Vagina (tissue), 2 donors: Measurements from ENCODE around the gene USP32. TPM values are rescaled to one million over a fixed set of nuclear protein-coding genes. Genes with fewer than 3 reads are reported as not detected.
"Not testable (repeated sequence)": the region's sequence is repeated elsewhere in the genome, so short reads cannot be mapped to it uniquely, and the experiment has no call there.

ENCODE experiments used
- DNase-seq, 2 donors: peaks; one replicate each; pipeline ENCODE4 v3.0.0-alpha.2; 2017; ENCODE audit errors: extremely low spot score in 2 of 2
- H3K27ac ChIP-seq: fragments of 200-600 bp; sonication (generic); one replicate; pipeline ENCODE4 v1.5.1; 2019
- H3K27me3 ChIP-seq: fragments of 200-600 bp; sonication (generic); one replicate; pipeline ENCODE4 v1.5.1; 2019
- H3K36me3 ChIP-seq, 2 donors: fragments of 200-600 bp; sonication (generic); one replicate each; pipeline ENCODE4 v1.5.1; 2017 to 2019
- H3K4me1 ChIP-seq: fragments of 200-600 bp; sonication (generic); one replicate; pipeline ENCODE4 v1.5.1; 2019
- H3K4me3 ChIP-seq, 2 donors: fragments of 200-600 bp; sonication (generic); 1 replicate in 1 of 2; 2 replicates in 1 of 2; pipeline ENCODE4 v1.5.1; 2016 to 2019
- H3K9me3 ChIP-seq: fragments of 200-600 bp; sonication (generic); one replicate; pipeline ENCODE4 v1.5.1; 2019
- CTCF ChIP-seq, 3 experiments: fragments of 450-650 bp in 2 of 3; fragments of 200-600 bp in 1 of 3; sonication (generic) in 1 of 3; IDR thresholded peaks; one replicate each; pipeline ENCODE4 v1.5.1; 2017 to 2019; ENCODE audit warnings: antibody characterized with exemption in 3 of 3, mild to moderate bottlenecking in 2 of 3, moderate library complexity in 2 of 3
- POLR2A ChIP-seq, 2 donors: fragments of 450-650 bp; IDR thresholded peaks; one replicate each; pipeline ENCODE4 v1.6.1; 2017; ENCODE audit warnings: antibody characterized with exemption in 2 of 2, mild to moderate bottlenecking in 2 of 2, moderate library complexity in 2 of 2
- POLR2AphosphoS5 ChIP-seq, 2 donors: sonication (generic); formaldehyde crosslinking; IDR thresholded peaks; one replicate each; pipeline ENCODE4 v1.9.0; 2017; ENCODE audit warnings: antibody characterized with exemption in 2 of 2, mild to moderate bottlenecking in 2 of 2, low read depth in 1 of 2; ENCODE audit not compliant: insufficient read depth in 1 of 2
- intact Hi-C: fragments of 100-400 bp; cut with DNase I; formaldehyde crosslinking; loops from one replicate; pipeline ENCODE4 v1.15.1; 2023
- total RNA-seq: library from RNA; depleted of rRNA; stranded (reverse); fragments of >200 nt; gene quantifications from one replicate; pipeline ENCODE4 v1.2.3, GENCODE V29; 2016

Gene USP32
- total RNA-seq, 1 donor from 2014 or later: 63.6 TPM

DNA sequence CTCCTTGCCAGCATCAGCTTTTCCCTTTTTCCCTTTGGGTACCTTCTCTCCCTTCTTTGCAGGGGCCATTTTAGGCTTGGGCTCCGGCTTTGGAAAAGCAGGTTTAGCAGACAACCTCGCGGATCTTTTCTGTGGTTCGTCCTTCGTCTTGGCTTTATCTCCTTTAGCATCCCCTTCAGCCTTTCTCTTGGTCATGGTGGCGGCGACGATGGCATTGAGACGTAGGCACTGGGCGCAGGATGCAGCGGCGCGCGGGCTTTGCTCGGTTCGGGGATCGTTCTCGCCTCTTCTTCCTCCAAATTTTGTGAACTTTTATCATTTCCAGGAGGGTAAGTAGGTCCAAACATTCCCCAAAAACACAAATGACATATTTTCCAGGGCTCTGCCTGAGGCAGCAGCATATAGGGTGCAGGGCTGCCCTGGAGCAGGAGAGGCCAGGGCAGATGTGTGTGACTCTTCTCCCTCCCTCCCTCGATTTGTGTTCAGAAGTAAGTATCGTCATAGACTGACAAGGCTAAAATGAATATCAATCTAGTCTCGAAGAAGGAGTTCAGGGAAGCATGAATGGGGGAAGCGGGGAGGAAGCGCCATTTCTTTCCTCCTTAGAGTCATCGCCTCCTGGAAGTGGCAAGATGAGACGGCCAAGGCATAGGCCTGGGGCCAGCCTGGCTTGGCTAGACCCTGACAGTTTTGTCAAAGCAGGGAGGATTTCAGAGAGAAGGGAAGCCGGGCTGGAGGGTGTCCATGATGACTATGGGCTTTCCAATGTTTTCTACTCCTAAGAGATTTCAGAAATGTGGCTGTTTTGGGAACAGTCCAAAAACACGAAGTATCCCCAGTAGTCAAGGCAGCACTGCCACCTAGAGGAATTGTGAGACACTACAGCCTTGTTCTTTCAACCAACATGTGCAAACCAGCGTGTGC lies 43.6 kb upstream of the USP32 start:
- no peaks in the 10 kb centered on the region for H3K27me3 ChIP-seq
- H3K27ac ChIP-seq: no peak overlapping the region
- TF ChIP-seq POLR2A (IDR thresholded peaks at IDR 0.05) (no peak), CTCF (IDR thresholded peaks at IDR 0.05) (peak; percentile 66 to 96 (median 95)), POLR2AphosphoS5 (IDR thresholded peaks at IDR 0.05; ENCODE audit: insufficient read depth in 1 of 2, low read depth in 1 of 2) (peak in 1 of 2 donors; percentile 63)
- no peaks in the 10 kb centered on the region for H3K9me3 ChIP-seq
- H3K36me3 ChIP-seq: no peaks in the 10 kb centered on the region
- no peak overlapping the region for H3K4me3 ChIP-seq
- no peak for DNase-seq
- peaks cover 8% of the 10 kb centered on the region for H3K4me1 ChIP-seq
- intact Hi-C loops: loop anchor here (10.0 kb wide), 1 partner anchor 341 kb away; no protein-coding TSS in a partner anchor

DNA sequence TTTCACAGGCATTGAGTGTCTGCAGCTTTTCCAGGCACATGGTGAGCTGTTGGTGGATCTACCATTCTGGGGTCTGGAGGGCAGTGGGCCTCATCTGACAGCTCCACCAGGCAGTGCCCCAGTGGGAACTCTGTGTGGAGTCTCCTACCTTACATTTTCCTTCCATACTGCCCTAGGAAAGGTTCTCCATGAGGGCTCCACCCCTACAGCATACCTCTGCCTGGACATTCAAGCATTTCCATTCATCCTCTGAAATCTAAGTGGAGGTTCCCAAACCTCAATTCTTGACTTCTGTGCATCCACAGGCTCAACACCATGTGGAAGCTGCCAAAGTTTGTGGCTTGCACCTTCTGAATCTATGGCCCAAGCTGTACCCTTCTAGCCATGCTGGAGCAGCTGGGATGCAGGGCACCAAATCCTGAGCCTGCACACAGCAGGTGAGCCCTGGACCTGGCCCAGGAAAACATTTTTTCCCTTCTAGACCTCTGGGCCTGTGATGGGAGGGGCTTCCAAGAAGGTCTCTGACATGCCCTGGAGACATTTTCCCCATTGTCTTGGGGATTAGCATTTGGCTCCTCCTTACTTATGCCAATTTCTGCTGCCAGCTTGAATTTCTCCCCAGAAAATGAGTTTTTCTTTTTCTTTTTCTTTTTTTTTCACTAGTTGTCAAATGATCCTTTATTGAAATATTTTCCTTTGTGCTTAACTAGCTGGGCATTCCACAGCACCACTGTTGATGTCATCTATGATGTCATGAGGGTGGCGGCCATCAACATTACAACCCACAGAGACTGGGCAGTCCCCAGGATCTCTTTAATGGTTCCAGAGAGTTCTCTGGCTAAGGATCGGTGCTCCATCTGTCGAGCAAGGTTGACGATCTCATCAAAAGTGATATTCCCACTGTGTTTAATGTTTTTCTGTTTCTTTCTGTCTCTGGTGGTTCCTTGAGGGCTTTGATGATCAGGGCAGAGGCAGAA lies 41.4 kb upstream of the USP32 start:
- not testable (repeated sequence) for H3K9me3 ChIP-seq, H3K36me3 ChIP-seq, DNase-seq, H3K27me3 ChIP-seq, H3K4me3 ChIP-seq, H3K4me1 ChIP-seq, H3K27ac ChIP-seq
- intact Hi-C loops: loop anchor here (10.0 kb wide), 1 partner anchor 339 kb away; no protein-coding TSS in a partner anchor

- not testable (repeated sequence) for H3K36me3 ChIP-seq, DNase-seq, H3K9me3 ChIP-seq, H3K4me3 ChIP-seq, H3K27ac ChIP-seq, H3K27me3 ChIP-seq, H3K4me1 ChIP-seq
- intact Hi-C loops: loop anchor here (10.0 kb wide), 1 partner anchor 336 kb away; no protein-coding TSS in a partner anchor
Measured at GRCh38 chr17:60430561-60430960, 38.6 kb upstream of the USP32 start.

DNA sequence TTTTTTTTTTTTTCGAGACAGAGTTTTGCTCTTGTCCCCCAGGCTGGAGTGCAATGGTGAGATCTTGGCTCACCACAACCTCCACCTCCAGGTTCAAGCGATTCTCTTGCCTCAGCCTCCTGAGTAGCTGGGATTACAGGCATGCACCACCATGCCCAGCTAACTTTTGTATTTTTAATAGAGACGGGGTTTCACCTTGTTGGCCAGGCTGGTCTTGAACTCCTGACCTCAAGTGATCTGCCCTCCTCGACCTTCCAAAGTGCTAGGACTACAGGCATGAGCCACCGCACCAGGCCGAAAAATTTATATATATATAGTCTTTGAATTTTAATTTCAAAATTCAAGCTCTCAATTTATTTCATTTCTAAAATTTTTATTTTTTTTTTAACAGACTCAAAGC lies 36.6 kb upstream of the USP32 start:
- H3K36me3 ChIP-seq, H3K27me3 ChIP-seq, H3K27ac ChIP-seq, H3K4me1 ChIP-seq, H3K9me3 ChIP-seq, DNase-seq, H3K4me3 ChIP-seq: not testable (repeated sequence)
- intact Hi-C loops: loop anchor here (10.0 kb wide), 1 partner anchor 206 kb away; no protein-coding TSS in a partner anchor

DNA sequence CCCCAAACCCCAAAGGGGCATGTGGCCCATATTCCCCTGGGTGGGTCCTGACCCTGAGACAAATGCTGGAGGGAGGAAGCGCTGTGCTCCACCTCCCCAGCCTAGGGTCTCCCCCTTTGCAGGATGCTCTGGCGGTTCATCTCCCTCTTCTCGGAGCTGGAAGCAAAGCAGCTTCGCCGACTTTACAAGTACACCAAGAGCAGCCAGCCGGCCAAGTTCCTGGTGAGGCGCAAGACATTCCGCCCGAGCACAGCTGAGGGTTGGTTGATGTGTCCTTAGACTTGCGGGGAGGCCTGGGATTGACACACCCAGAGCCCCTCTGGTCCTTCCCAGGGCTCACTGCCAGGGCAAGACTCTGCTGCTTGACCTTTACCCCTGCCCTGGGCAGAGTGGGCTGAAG lies 34.7 kb upstream of the USP32 start:
- H3K4me3 ChIP-seq: no peak overlapping the region
- intact Hi-C loops: loop anchor here (10.0 kb wide), 1 partner anchor 208 kb away; no protein-coding TSS in a partner anchor
- peaks cover 4% of the 10 kb centered on the region for H3K4me1 ChIP-seq
- no peaks in the 10 kb centered on the region for H3K9me3 ChIP-seq
- TF ChIP-seq CTCF (IDR thresholded peaks at IDR 0.05) (no peak), POLR2A (IDR thresholded peaks at IDR 0.05) (no peak), POLR2AphosphoS5 (IDR thresholded peaks at IDR 0.05; ENCODE audit: insufficient read depth in 1 of 2, low read depth in 1 of 2) (no peak)
- no peak overlapping the region for H3K27ac ChIP-seq
- H3K27me3 ChIP-seq: no peaks in the 10 kb centered on the region
- no peaks in the 10 kb centered on the region for H3K36me3 ChIP-seq
- no peak for DNase-seq

- peaks cover 12% of the 10 kb centered on the region for H3K4me1 ChIP-seq
- no peak overlapping the region for H3K27ac ChIP-seq
- intact Hi-C loops: loop anchor here (10.0 kb wide), 1 partner anchor 209 kb away; no protein-coding TSS in a partner anchor
- TF ChIP-seq CTCF (IDR thresholded peaks at IDR 0.05): no peak
- TF ChIP-seq POLR2A (IDR thresholded peaks at IDR 0.05): no peak
- no peak for TF ChIP-seq POLR2AphosphoS5 (IDR thresholded peaks at IDR 0.05; ENCODE audit: insufficient read depth in 1 of 2, low read depth in 1 of 2)
- no peak overlapping the region for H3K4me3 ChIP-seq
- no peaks in the 10 kb centered on the region for H3K27me3 ChIP-seq
- H3K36me3 ChIP-seq: no peaks in the 10 kb centered on the region
- H3K9me3 ChIP-seq: no peaks in the 10 kb centered on the region
- DNase-seq: peak in 1 of 2 donors; percentile 71
Measured at GRCh38 chr17:60425626-60426025, 33.7 kb upstream of the USP32 start.
